Right atrium auricular region (tissue), 2 donors: ENCODE results near the gene GPRC5D. TPM values are rescaled to one million over a fixed set of nuclear protein-coding genes. Genes with fewer than 3 reads are reported as not detected.
A peak's percentile ranks its signal among the peaks of the same experiment; 100 is the strongest.

Experiments
- DNase-seq: peaks from one replicate; pipeline ENCODE4 v3.0.0-alpha.2; 2019; ENCODE audit warnings: low spot score
- H3K27ac ChIP-seq, 2 donors: fragments of 200-600 bp; sonication (generic); 1 replicate in 1 of 2; 2 replicates in 1 of 2; pipeline ENCODE4 v1.5.1; 2016 to 2019
- H3K27me3 ChIP-seq, 2 donors: fragments of 200-600 bp; sonication (generic); one replicate each; pipeline versions ENCODE4 v1.5.1 to v1.6.0; 2017 to 2019
- H3K36me3 ChIP-seq: fragments of 200-600 bp; sonication (generic); one replicate; pipeline ENCODE4 v1.5.1; 2016
- H3K4me1 ChIP-seq, 2 donors: fragments of 200-600 bp; sonication (generic); one replicate each; pipeline versions ENCODE4 v1.5.1 to v1.6.0; 2017 to 2019
- H3K4me3 ChIP-seq, 2 donors: fragments of 200-600 bp; sonication (generic); 1 replicate in 1 of 2; 2 replicates in 1 of 2; pipeline ENCODE4 v1.5.1; 2017 to 2019; ENCODE audit warnings: mild to moderate bottlenecking in 1 of 2, moderate library complexity in 1 of 2
- H3K9me3 ChIP-seq, 2 donors: fragments of 200-600 bp; sonication (generic); one replicate each; pipeline ENCODE4 v1.5.1; 2019
- total RNA-seq, 2 donors: library from RNA; depleted of rRNA; stranded (reverse); fragments of >200 nt; gene quantifications; one replicate each; pipeline ENCODE4 v1.1.0, GENCODE V29; 2016
- TF ChIP-seq, protein P1 (sequence below), 2 donors: fragments of 200-600 bp; sonication (generic); IDR thresholded peaks; one replicate each; pipeline ENCODE4 v1.5.1; 2019; ENCODE audit warnings: antibody characterized with exemption in 2 of 2

The GPRC5D gene
- total RNA-seq, 2 donors from 2014 or later, result not detected

DNA sequence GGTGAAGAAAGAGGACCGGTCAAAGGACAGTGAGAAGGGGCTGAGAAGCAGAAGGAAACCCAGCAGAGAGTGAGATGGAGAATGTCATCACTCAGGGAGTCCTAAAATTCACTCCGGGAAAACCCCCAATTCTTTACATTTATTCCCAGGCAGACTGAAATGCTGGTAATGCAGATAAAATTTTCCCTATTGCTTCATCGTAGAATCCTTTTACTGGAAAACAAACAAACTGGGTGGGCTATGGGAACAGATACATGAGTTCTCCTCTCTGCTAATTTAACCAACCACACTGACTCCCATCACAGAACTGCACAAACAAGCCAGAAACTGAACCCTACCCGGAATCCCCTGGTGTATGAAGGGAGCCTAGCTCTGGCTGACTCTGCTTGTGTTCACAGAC, 27.2 kb upstream of the GPRC5D start:
- TF ChIP-seq, protein P1, sequence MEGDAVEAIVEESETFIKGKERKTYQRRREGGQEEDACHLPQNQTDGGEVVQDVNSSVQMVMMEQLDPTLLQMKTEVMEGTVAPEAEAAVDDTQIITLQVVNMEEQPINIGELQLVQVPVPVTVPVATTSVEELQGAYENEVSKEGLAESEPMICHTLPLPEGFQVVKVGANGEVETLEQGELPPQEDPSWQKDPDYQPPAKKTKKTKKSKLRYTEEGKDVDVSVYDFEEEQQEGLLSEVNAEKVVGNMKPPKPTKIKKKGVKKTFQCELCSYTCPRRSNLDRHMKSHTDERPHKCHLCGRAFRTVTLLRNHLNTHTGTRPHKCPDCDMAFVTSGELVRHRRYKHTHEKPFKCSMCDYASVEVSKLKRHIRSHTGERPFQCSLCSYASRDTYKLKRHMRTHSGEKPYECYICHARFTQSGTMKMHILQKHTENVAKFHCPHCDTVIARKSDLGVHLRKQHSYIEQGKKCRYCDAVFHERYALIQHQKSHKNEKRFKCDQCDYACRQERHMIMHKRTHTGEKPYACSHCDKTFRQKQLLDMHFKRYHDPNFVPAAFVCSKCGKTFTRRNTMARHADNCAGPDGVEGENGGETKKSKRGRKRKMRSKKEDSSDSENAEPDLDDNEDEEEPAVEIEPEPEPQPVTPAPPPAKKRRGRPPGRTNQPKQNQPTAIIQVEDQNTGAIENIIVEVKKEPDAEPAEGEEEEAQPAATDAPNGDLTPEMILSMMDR (IDR thresholded peaks at IDR 0.05), result no peak
- H3K36me3 ChIP-seq, result peaks cover 36% of the 10 kb centered on the region

DNA sequence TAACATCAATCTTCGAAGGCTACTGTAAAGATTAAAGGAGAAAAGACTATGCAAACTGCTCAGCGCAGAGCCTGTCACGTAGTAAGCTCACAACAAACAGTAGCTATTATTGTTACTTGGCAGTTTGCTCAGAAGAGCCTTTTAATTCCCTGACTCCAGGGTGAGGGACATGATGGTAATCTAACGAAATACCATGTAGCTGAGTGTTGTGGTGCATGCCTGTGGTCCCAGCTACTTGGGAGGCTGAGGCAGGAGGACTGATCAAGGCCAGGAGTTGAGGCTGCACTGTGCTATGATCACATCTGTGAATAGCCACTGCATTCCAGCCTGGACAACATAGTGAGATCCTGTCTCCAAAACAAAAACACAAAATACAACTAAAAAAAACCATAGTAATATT, 25.3 kb upstream of the GPRC5D start:
- no peak overlapping the region for H3K4me3 ChIP-seq

More for the DNA sequence above, 27.2 kb upstream of the GPRC5D start:
- Histone ChIP-seq H3K4me1 (peaks cover 0 to 13% of the 10 kb centered on the region in 2 donors), H3K27me3 (no peaks in the 10 kb centered on the region), H3K9me3 (no peaks in the 10 kb centered on the region), H3K27ac (peak overlapping the region; percentile 46 to 66), H3K4me3 (no peak overlapping the region)
- no peak for DNase-seq

DNA sequence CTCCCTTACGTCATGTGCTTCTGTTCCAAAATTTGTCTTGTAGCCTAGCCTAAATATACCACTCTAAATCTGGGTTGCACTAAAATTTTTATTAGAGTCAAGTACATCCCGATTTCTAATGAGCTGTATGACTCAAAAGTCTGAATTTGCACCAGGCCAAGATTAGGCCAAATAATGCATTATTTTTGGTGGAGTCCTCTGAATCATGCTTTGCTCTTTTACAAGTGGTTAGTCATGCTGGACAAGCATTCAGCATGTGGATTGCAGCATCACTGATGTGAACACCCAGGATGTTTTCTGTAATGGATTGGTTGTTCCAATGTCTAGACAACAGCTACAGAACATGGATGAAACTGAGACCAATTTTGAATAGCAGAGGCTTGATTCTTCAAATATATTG, 24.4 kb upstream of the GPRC5D start:
- peaks cover 53% of the 10 kb centered on the region for H3K36me3 ChIP-seq
- H3K27ac ChIP-seq, result peak overlapping the region; percentile 54 to 70
- no peak overlapping the region for H3K4me3 ChIP-seq
- TF ChIP-seq, protein P1 (IDR thresholded peaks at IDR 0.05), result no peak
- H3K4me1 ChIP-seq, result peaks cover 0 to 13% of the 10 kb centered on the region in 2 donors
- no peaks in the 10 kb centered on the region for H3K27me3 ChIP-seq
- H3K9me3 ChIP-seq, result peaks cover 0 to 16% of the 10 kb centered on the region in 2 donors
- DNase-seq, result no peak

More for the DNA sequence above, 25.3 kb upstream of the GPRC5D start:
- Histone ChIP-seq H3K27ac (peak overlapping the region; percentile 54 to 70), H3K9me3 (peaks cover 0 to 15% of the 10 kb centered on the region in 2 donors), H3K4me1 (peaks cover 0 to 13% of the 10 kb centered on the region in 2 donors), H3K27me3 (no peaks in the 10 kb centered on the region), H3K36me3 (peaks cover 53% of the 10 kb centered on the region)
- no peak for DNase-seq
- TF ChIP-seq, protein P1 (IDR thresholded peaks at IDR 0.05), result no peak

DNA sequence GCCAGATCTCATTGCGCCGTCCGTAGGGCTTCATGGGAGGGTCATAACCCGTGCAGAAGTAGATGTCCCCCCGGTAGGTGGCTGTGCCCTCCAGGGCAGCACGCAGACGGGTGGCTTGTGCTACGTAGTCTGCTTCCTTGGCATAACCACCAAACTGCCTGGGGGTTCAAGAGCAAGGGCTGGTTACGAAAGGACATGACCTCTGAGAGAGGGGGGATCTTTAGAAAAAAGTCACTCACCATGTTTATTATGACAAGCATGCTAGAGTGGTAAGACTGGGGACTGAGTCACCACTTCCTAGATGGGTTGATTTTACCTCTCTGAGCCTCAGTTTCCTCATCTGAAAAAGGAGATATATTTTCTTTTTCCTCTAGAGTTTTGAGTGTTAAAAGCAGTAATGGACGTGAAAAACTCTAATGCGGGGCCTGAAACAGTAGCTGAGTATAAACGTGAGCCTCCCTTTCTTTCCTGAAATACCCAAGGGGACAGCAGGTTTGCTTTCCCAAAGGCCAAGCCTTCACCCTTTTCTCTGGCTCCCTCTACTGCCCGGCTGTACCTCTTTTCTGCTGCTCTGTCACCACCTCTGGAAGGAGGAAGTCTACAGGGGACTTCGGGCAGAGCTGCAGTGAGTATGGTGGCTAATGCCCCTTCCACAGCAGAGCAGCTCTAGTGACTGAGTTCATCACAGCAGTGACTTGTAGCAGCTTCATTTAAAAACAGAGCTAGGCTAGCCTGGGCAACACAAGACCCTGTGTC, 23.5 kb upstream of the GPRC5D start:
- Histone ChIP-seq H3K4me3 (no peak overlapping the region), H3K36me3 (peaks cover 48% of the 10 kb centered on the region), H3K27me3 (no peaks in the 10 kb centered on the region), H3K9me3 (peaks cover 0 to 16% of the 10 kb centered on the region in 2 donors), H3K4me1 (peaks cover 0 to 13% of the 10 kb centered on the region in 2 donors), H3K27ac (peak overlapping the region; percentile 32 to 70)
- no peak for DNase-seq
- TF ChIP-seq, protein P1 (IDR thresholded peaks at IDR 0.05), result no peak

DNA sequence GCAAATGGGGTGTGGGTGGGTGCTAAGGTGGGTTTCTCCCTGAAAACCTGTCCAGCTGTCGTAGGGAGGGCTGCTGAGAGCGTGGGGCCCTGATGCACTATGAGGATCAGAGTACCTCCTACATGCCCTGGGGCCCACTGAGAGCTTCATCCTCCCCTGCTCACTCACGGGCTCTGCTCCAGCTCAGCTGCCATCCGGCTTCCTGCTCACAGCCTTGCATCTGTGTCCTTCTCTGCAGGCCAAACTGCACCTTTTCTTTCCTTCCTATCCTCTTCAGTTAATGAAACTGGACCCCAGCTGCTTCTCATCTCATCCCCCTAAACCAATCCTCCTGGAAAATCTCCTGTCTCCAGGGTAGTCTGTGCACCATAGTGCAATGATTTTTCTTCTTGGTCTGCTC, 22.2 kb upstream of the GPRC5D start:
- Histone ChIP-seq H3K4me1 (peaks cover 0 to 2% of the 10 kb centered on the region in 2 donors), H3K27me3 (no peaks in the 10 kb centered on the region), H3K4me3 (no peak overlapping the region), H3K36me3 (peaks cover 48% of the 10 kb centered on the region), H3K27ac (no peak overlapping the region), H3K9me3 (peaks cover 0 to 16% of the 10 kb centered on the region in 2 donors)
- TF ChIP-seq, protein P1 (IDR thresholded peaks at IDR 0.05), result no peak
- no peak for DNase-seq
